ENCODE data around the gene UBR4. TPM values are rescaled to one million over a fixed set of nuclear protein-coding genes. Genes with fewer than 3 reads are reported as not detected.

UBR4 gene
- total and polyA plus RNA-seq, 10 of the 15 experiments (the other 5 are each of a cell fraction or from before 2014, with no cell fraction given): 34.2 to 124 (median 56.2) TPM

DNA sequence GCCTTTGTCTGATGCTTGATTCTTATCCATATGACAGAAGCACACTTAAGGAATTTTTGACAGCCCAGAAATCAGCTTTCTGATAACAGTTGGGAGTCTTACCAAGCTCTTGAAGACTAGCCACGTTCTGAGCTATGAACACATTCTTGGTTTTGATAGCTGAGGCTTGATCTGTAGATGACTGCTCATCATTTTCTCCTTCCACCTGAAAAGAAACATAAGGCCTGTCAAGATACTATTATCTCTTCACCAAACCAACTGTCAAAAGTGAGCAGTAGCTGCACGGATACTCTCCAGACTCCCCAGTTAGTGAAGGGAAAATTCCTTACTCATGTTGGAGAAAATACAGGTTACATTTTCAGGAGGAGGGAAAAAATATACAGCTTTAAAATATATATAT lies 12.2 kb downstream of the UBR4 start (continued):
- no peak for TF ChIP-seq EZH2 (IDR thresholded peaks at IDR 0.05; ENCODE audit: borderline replicate concordance, control insufficient read depth, low read depth, low read length)
- TF ChIP-seq SIN3A (IDR thresholded peaks at IDR 0.05; ENCODE audit: low read depth, low read length): no peak

DNA sequence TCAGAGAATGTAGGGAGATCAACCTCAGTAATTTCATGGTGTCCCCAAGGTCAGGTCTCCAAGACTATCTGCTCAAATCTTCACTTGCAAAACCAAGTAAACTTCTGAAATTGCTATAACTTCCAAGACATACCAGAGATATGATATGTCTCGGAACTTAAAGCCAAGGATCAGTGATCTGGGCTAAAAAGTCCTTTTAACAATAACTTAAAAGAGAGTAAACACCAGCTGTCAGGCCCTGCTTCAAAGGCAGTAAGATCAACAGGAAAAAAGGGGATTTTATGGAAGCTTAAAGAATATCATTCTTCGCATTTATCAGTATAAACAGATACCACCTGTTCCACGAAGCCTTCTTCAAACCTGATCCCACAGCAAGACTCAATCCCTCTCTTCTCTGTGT lies 13.7 kb downstream of the UBR4 start:
- Histone ChIP-seq H3K9ac (ENCODE audit: control insufficient read depth, insufficient read depth, low read length) (no peak overlapping the region), H3K27me3 (replicated peaks in 1 of 2; ENCODE audit: control insufficient read depth in 2 of 2, insufficient read depth in 2 of 2, low read length in 1 of 2) (no peaks in the 10 kb centered on the region), H3K4me1 (ENCODE audit: control insufficient read depth, insufficient read depth, low read length) (no peaks in the 10 kb centered on the region), H3K4me3 (no peak overlapping the region), H3K4me2 (ENCODE audit: control insufficient read depth, insufficient read depth) (no peak overlapping the region), H2AFZ (ENCODE audit: control insufficient read depth, low read depth, low read length) (no peak overlapping the region), H3K79me2 (ENCODE audit: control insufficient read depth, insufficient read depth, low read length) (peaks cover 6% of the 10 kb centered on the region), H3K36me3 (ENCODE audit: control insufficient read depth in 2 of 2, insufficient read depth in 2 of 2, low read length in 1 of 2) (peaks cover 19 to 51% of the 10 kb centered on the region in 2 experiments), H3K27ac (ENCODE audit: control insufficient read depth, insufficient read depth) (no peak overlapping the region), H3K9me3 (replicated peaks; ENCODE audit: control insufficient read depth, insufficient read depth, low read length) (no peaks in the 10 kb centered on the region), H4K20me1 (ENCODE audit: control insufficient read depth, insufficient read depth) (peaks cover 2% of the 10 kb centered on the region; the same call in 1 of the 2 replicates)
- ChIA-PET CTCF (interaction anchor here (1.2 to 2.4 kb wide), 3 partner anchors 10 to 45 kb away, joined by 4 to 8 read pairs (median 7); no protein-coding TSS in a partner anchor), POLR2A (no interaction called here), RAD21 (ENCODE audit: unreplicated experiment) (no interaction called here), SMC1A (ENCODE audit: uncharacterized antibody, unreplicated experiment) (interaction anchor here (1.6 kb wide), 1 partner anchor 9 kb away, joined by 10 read pairs; no protein-coding TSS in a partner anchor)
- 80% methylated on average over 3 of the region's 3 CpGs for WGBS (ENCODE audit: insufficient coverage, insufficient replicate concordance, low lambda C conversion rate, missing lambda C conversion rate)
- ATAC-seq (no peak), FAIRE-seq (no peak), DNase-seq (ENCODE audit: low read depth, low spot score) (no peak)
- in situ Hi-C loops (cut with MboI) (loop anchor here (25.0 kb wide), 1 partner anchor 1566 kb away; no protein-coding TSS in a partner anchor), intact Hi-C loops (cut with micrococcal nuclease; ENCODE audit: unreplicated experiment) (no loop called here)
- BruUV-seq (replicated peaks): no TSS peak
- TF ChIP-seq, protein P1, sequence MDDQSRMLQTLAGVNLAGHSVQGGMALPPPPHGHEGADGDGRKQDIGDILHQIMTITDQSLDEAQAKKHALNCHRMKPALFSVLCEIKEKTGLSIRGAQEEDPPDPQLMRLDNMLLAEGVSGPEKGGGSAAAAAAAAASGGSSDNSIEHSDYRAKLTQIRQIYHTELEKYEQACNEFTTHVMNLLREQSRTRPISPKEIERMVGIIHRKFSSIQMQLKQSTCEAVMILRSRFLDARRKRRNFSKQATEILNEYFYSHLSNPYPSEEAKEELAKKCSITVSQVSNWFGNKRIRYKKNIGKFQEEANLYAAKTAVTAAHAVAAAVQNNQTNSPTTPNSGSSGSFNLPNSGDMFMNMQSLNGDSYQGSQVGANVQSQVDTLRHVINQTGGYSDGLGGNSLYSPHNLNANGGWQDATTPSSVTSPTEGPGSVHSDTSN (IDR thresholded peaks at IDR 0.05; ENCODE audit: insufficient replicate concordance, low read depth, low read length): no peak
- TF ChIP-seq E4F1 (IDR thresholded peaks at IDR 0.05; ENCODE audit: borderline replicate concordance, partially characterized antibody) (no peak), ZNF24 (IDR thresholded peaks at IDR 0.05) (no peak), PML (IDR thresholded peaks at IDR 0.05; ENCODE audit: low read length) (no peak), FOS (IDR thresholded peaks at IDR 0.05; ENCODE audit: borderline replicate concordance, extremely low read depth, insufficient read length) (no peak), TCF3 (IDR thresholded peaks at IDR 0.05; ENCODE audit: borderline replicate concordance, insufficient read depth, low read depth, low read length) (no peak), JUND (IDR thresholded peaks at IDR 0.05; ENCODE audit: low read depth, low read length) (no peak), MTA2 (IDR thresholded peaks at IDR 0.05; ENCODE audit: low read depth) (no peak), BHLHE40 (IDR thresholded peaks at IDR 0.05; ENCODE audit: borderline replicate concordance in 1 of 2, low read depth in 2 of 2, low read length in 1 of 2) (no peak), SPI1 (IDR thresholded peaks at IDR 0.05; ENCODE audit: borderline replicate concordance, insufficient read depth, low read depth, low read length) (no peak)
- TF ChIP-seq, protein P2, sequence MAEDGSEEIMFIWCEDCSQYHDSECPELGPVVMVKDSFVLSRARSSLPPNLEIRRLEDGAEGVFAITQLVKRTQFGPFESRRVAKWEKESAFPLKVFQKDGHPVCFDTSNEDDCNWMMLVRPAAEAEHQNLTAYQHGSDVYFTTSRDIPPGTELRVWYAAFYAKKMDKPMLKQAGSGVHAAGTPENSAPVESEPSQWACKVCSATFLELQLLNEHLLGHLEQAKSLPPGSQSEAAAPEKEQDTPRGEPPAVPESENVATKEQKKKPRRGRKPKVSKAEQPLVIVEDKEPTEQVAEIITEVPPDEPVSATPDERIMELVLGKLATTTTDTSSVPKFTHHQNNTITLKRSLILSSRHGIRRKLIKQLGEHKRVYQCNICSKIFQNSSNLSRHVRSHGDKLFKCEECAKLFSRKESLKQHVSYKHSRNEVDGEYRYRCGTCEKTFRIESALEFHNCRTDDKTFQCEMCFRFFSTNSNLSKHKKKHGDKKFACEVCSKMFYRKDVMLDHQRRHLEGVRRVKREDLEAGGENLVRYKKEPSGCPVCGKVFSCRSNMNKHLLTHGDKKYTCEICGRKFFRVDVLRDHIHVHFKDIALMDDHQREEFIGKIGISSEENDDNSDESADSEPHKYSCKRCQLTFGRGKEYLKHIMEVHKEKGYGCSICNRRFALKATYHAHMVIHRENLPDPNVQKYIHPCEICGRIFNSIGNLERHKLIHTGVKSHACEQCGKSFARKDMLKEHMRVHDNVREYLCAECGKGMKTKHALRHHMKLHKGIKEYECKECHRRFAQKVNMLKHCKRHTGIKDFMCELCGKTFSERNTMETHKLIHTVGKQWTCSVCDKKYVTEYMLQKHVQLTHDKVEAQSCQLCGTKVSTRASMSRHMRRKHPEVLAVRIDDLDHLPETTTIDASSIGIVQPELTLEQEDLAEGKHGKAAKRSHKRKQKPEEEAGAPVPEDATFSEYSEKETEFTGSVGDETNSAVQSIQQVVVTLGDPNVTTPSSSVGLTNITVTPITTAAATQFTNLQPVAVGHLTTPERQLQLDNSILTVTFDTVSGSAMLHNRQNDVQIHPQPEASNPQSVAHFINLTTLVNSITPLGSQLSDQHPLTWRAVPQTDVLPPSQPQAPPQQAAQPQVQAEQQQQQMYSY (CRISPR knock-in tag; IDR thresholded peaks at IDR 0.05): no peak

All from GM12878 (cell line).